Thoracic aorta (tissue), 2 donors: Measurements from ENCODE around the gene HSD17B8. TPM values are rescaled to one million over a fixed set of nuclear protein-coding genes. Genes with fewer than 3 reads are reported as not detected.

Source experiments
- ATAC-seq: fragments of 150-250 bp; one replicate; pipeline ENCODE4 v1.8.0; 2017; ENCODE audit warnings: low read depth; ENCODE audit not compliant: insufficient number of reproducible peaks, low FRiP score
- DNase-seq: peaks from one replicate; pipeline ENCODE4 v3.0.0-alpha.2; 2020; ENCODE audit warnings: low spot score
- H3K27ac ChIP-seq, 2 donors: fragments of 200-600 bp; sonication (generic); 1 replicate in 1 of 2; 2 replicates in 1 of 2; pipeline ENCODE4 v1.5.1; 2016; ENCODE audit warnings: mild to moderate bottlenecking in 2 of 2, moderate library complexity in 2 of 2
- H3K27me3 ChIP-seq: fragments of 200-600 bp; sonication (generic); replicated peaks from 2 replicates; pipeline ENCODE4 v1.6.0; 2016; ENCODE audit warnings: mild to moderate bottlenecking; ENCODE audit not compliant: insufficient read depth
- H3K36me3 ChIP-seq: fragments of 200-600 bp; sonication (generic); one replicate; pipeline ENCODE4 v1.5.1; 2016
- H3K4me1 ChIP-seq, 2 donors: fragments of 200-600 bp; sonication (generic); 1 replicate in 1 of 2; 2 replicates in 1 of 2; pipeline versions ENCODE4 v1.5.1 to v1.6.0; 2016; ENCODE audit warnings: low read depth in 2 of 2, mild to moderate bottlenecking in 1 of 2; ENCODE audit not compliant: control insufficient read depth in 1 of 2
- H3K4me3 ChIP-seq: fragments of 200-600 bp; sonication (generic); 2 replicates; pipeline ENCODE4 v1.5.1; 2016; ENCODE audit warnings: mild to moderate bottlenecking
- H3K9me3 ChIP-seq: fragments of 200-600 bp; sonication (generic); 2 replicates; pipeline ENCODE4 v1.5.1; 2016
- CTCF ChIP-seq: fragments of 200-600 bp; sonication (generic); IDR thresholded peaks from one replicate; pipeline ENCODE4 v1.5.1; 2019; ENCODE audit warnings: antibody characterized with exemption
- total RNA-seq, 2 donors: library from RNA; depleted of rRNA; stranded (reverse); fragments of >200 nt; gene quantifications; one replicate each; pipeline versions ENCODE4 v1.1.0 to v1.2.3, GENCODE V29; 2016

Gene HSD17B8
- total RNA-seq, 2 donors from 2014 or later, result 4.0 to 15.0 TPM

DNA sequence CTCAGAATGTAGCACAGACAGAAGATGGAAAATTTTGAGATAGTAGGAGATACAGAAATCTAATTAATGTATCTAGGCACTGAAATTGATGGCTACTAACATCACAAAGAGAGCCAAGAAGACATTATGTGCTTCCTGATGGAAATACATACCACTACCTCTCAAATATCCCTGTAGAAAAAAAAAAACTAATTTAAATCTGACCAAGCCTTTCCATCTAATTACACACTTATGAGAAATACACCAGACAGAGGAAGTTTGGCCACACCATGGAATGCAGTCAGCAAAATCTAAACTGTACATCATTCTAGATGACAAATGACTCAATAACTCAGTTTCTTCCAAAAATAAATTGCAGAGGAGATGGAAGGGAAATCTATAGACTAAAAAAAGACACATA is 48.3 kb downstream of the HSD17B8 start:
- H3K9me3 ChIP-seq, result no peaks in the 10 kb centered on the region

GRCh38 chr6:33254591-33254990 is 50.1 kb downstream of the HSD17B8 start:
- H3K4me3 ChIP-seq, result no peak overlapping the region
- TF ChIP-seq CTCF, result no peak
- H3K9me3 ChIP-seq, result no peaks in the 10 kb centered on the region
- DNase-seq, result no peak
- H3K27ac ChIP-seq, result no peak overlapping the region
- peaks cover 10% of the 10 kb centered on the region for H3K36me3 ChIP-seq
- no peaks in the 10 kb centered on the region for H3K27me3 ChIP-seq
- H3K4me1 ChIP-seq, result peaks cover 9 to 15% of the 10 kb centered on the region in 2 donors
- no peak for ATAC-seq

More for the DNA sequence above, 48.3 kb downstream of the HSD17B8 start:
- Histone ChIP-seq H3K4me1 (peaks cover 12 to 25% of the 10 kb centered on the region in 2 donors), H3K36me3 (peaks cover 10% of the 10 kb centered on the region), H3K4me3 (no peak overlapping the region), H3K27me3 (no peaks in the 10 kb centered on the region), H3K27ac (no peak overlapping the region)
- no peak for TF ChIP-seq CTCF
- no peak for ATAC-seq
- no peak for DNase-seq

Other genes starting within 250 kb of the HSD17B8 start
- 100 to 1,000 TPM; 134 to 169 TPM for gene BRD2, start 236.1 kb upstream of the HSD17B8 start, total RNA-seq
- 10 to 100 TPM in 1 of 2 donors, 1 to 10 TPM in 1; 5.8 to 19.4 TPM for gene HLA-DOA, start 195.1 kb upstream of the HSD17B8 start, total RNA-seq
- gene HLA-DPA1, start 131.0 kb upstream of the HSD17B8 start, total RNA-seq, result 100 to 1,000 TPM; 141 to 148 TPM
- gene HLA-DPB1, start 128.7 kb upstream of the HSD17B8 start, total RNA-seq, result 100 to 1,000 TPM in 1 of 2 donors, 10 to 100 TPM in 1; 78.4 to 112 TPM
- gene COL11A2, start 12.2 kb upstream of the HSD17B8 start, total RNA-seq, result 1 to 10 TPM; 1.9 to 3.4 TPM
- 10 to 100 TPM; 38.7 to 47.2 TPM for gene RXRB, start 4.0 kb upstream of the HSD17B8 start, total RNA-seq
- gene SLC39A7, start 3.8 kb upstream of the HSD17B8 start, total RNA-seq, result 100 to 1,000 TPM in 1 of 2 donors, 10 to 100 TPM in 1; 71.3 to 106 TPM
- 10 to 100 TPM; 13.2 to 17.3 TPM for gene RING1, start 3.8 kb downstream of the HSD17B8 start, total RNA-seq
- 10 to 100 TPM; 31.4 to 43.2 TPM for gene VPS52, start 67.2 kb downstream of the HSD17B8 start, total RNA-seq
- gene RPS18, start 67.4 kb downstream of the HSD17B8 start, total RNA-seq, result 1,000 to 10,000 TPM; 1,163 to 1,178 TPM
- 10 to 100 TPM; 18.1 to 27.3 TPM for gene B3GALT4, start 72.5 kb downstream of the HSD17B8 start, total RNA-seq
- gene WDR46, start 84.6 kb downstream of the HSD17B8 start, total RNA-seq, result 10 to 100 TPM; 42.6 to 60.3 TPM
- 10 to 100 TPM; 26.8 to 31.9 TPM for gene PFDN6, start 84.9 kb downstream of the HSD17B8 start, total RNA-seq
- 10 to 100 TPM; 49.9 to 83.5 TPM for gene RGL2, start 94.3 kb downstream of the HSD17B8 start, total RNA-seq
- 100 to 1,000 TPM in 1 of 2 donors, 10 to 100 TPM in 1; 88.0 to 107 TPM for gene TAPBP, start 109.4 kb downstream of the HSD17B8 start, total RNA-seq
- 10 to 100 TPM; 15.0 to 29.5 TPM for gene ZBTB22, start 113.1 kb downstream of the HSD17B8 start, total RNA-seq
- 10 to 100 TPM; 32.4 to 78.5 TPM for gene DAXX, start 118.3 kb downstream of the HSD17B8 start, total RNA-seq
- gene KIFC1, start 187.2 kb downstream of the HSD17B8 start, total RNA-seq, result under 1 TPM; 0.81 to 0.85 TPM
- gene PHF1, start 206.4 kb downstream of the HSD17B8 start, total RNA-seq, result 100 to 1,000 TPM in 1 of 2 donors, 10 to 100 TPM in 1; 82.0 to 104 TPM
- 100 to 1,000 TPM in 1 of 2 donors, 10 to 100 TPM in 1; 60.3 to 207 TPM for gene CUTA, start 213.5 kb downstream of the HSD17B8 start, total RNA-seq
- 10 to 100 TPM; 16.2 to 24.6 TPM for gene SYNGAP1, start 215.4 kb downstream of the HSD17B8 start, total RNA-seq
- gene ZBTB9, start 249.9 kb downstream of the HSD17B8 start, total RNA-seq, result 1 to 10 TPM; 1.1 to 7.1 TPM